IMR-90 (cell line): ENCODE measurements around the gene PPP2R5A. TPM values are rescaled to one million over a fixed set of nuclear protein-coding genes. Genes with fewer than 3 reads are reported as not detected.

Experiments
- ATAC-seq: fragments of 200-7000 bp; cut with Tn5 transposase; 2 replicates; pipeline ENCODE4 v1.9.1; 2020; ENCODE audit warnings: low read depth, mild to moderate bottlenecking, moderate library complexity
- BruUV-seq: library from RNA; stranded (reverse); fragments of 400-500 nt; replicated peaks from 2 replicates; lab custom pipeline; 2021; lab: Mats Ljungman, UMichigan
- CTCF ChIA-PET: fragments of 300-600 bp; formaldehyde crosslinking; extraction: SDS; loops from one replicate; lab custom pipeline; 2021; ENCODE audit warnings: antibody characterized with exemption; lab: Yijun Ruan, JAX
- POLR2A ChIA-PET: fragments of 300-600 bp; sonication (Branson Sonifier 250); formaldehyde crosslinking; loops from one replicate; lab custom pipeline; 2022; ENCODE audit warnings: antibody characterized with exemption; ENCODE audit not compliant: unreplicated experiment; lab: Charles Lee
- DNase-seq: peaks from one replicate; pipeline ENCODE4 v3.0.0; 2013
- H2AFZ ChIP-seq: replicated peaks from 2 replicates; pipeline ENCODE3; 2013; ENCODE audit warnings: low read length, mild to moderate bottlenecking; ENCODE audit not compliant: poor library complexity
- H2AK5ac ChIP-seq: 2 replicates; pipeline ENCODE4 v1.6.1; 2013; ENCODE audit warnings: low read depth, low read length, inconsistent platforms
- H2AK9ac ChIP-seq: replicated peaks from 2 replicates; pipeline ENCODE3; 2013; ENCODE audit warnings: mild to moderate bottlenecking, low read depth, low read length, moderate library complexity; ENCODE audit not compliant: poor library complexity
- H2BK120ac ChIP-seq: 2 replicates; pipeline ENCODE4 v1.6.1; 2013; ENCODE audit warnings: low read depth, low read length, inconsistent platforms
- H2BK15ac ChIP-seq: 3 replicates; pipeline ENCODE4 v1.6.1; 2013; ENCODE audit warnings: low read depth, low read length, inconsistent platforms
- H2BK20ac ChIP-seq: 2 replicates; pipeline ENCODE4 v1.6.1; 2013; ENCODE audit warnings: low read depth, mild to moderate bottlenecking, inconsistent platforms, low read length, moderate library complexity
- H2BK5ac ChIP-seq: 2 replicates; pipeline ENCODE4 v1.6.1; 2013; ENCODE audit warnings: mild to moderate bottlenecking, low read depth, low read length, inconsistent platforms; ENCODE audit not compliant: poor library complexity, severe bottlenecking
- H3K14ac ChIP-seq: replicated peaks from 2 replicates; pipeline ENCODE4 v1.6.1; 2013; ENCODE audit warnings: low read depth, low read length, inconsistent platforms
- H3K18ac ChIP-seq: 2 replicates; pipeline ENCODE4 v1.6.1; 2013; ENCODE audit warnings: low read depth, low read length, control low read depth
- H3K23ac ChIP-seq: 2 replicates; pipeline ENCODE4 v1.6.1; 2013; ENCODE audit warnings: low read depth, low read length, inconsistent platforms
- H3K27ac ChIP-seq: 2 replicates; pipeline ENCODE4 v1.5.1; 2013; ENCODE audit warnings: mild to moderate bottlenecking, control low read depth, low read length; ENCODE audit not compliant: insufficient read depth
- H3K27me3 ChIP-seq: 2 replicates; pipeline ENCODE4 v1.6.1; 2013; ENCODE audit warnings: low read length; ENCODE audit not compliant: control insufficient read depth, insufficient read depth
- H3K36me3 ChIP-seq: 2 replicates; pipeline ENCODE4 v1.6.1; 2013; ENCODE audit warnings: low read length, mixed read lengths; ENCODE audit not compliant: control insufficient read depth, insufficient read depth
- H3K4ac ChIP-seq: 2 replicates; pipeline ENCODE4 v1.6.1; 2013; ENCODE audit warnings: low read depth, low read length, inconsistent platforms
- H3K4me1 ChIP-seq: 2 replicates; pipeline ENCODE4 v1.6.1; 2013; ENCODE audit warnings: low read length, mixed read lengths; ENCODE audit not compliant: control insufficient read depth, insufficient read depth
- H3K4me2 ChIP-seq: 2 replicates; pipeline ENCODE4 v1.6.1; 2013; ENCODE audit warnings: low read depth, mild to moderate bottlenecking, control low read depth, low read length, moderate library complexity
- H3K4me3 ChIP-seq: 2 replicates; pipeline ENCODE4 v1.5.1; 2013; ENCODE audit warnings: low read depth, mild to moderate bottlenecking, control low read depth, low read length, moderate library complexity; ENCODE audit not compliant: insufficient read depth
- H3K56ac ChIP-seq: 2 replicates; pipeline ENCODE4 v1.6.1; 2013; ENCODE audit warnings: low read length, inconsistent platforms; ENCODE audit not compliant: insufficient read depth; ENCODE audit errors: extremely low read depth
- H3K79me1 ChIP-seq, 2 experiments: 2 replicates each; pipeline ENCODE4 v1.6.1; 2013; ENCODE audit warnings: low read length in 2 of 2, inconsistent platforms in 1 of 2, low read depth in 1 of 2
- H3K9ac ChIP-seq: 2 replicates; pipeline ENCODE4 v1.6.1; 2013; ENCODE audit warnings: low read depth, low read length, control low read depth
- H3K9me1 ChIP-seq: 2 replicates; pipeline ENCODE4 v1.6.1; 2013; ENCODE audit warnings: low read length, inconsistent platforms; ENCODE audit not compliant: insufficient read depth
- H3K9me3 ChIP-seq: 2 replicates; pipeline ENCODE4 v1.6.1; 2013; ENCODE audit warnings: low read length; ENCODE audit not compliant: control insufficient read depth, insufficient read depth
- H4K20me1 ChIP-seq: 2 replicates; pipeline ENCODE4 v1.6.1; 2013; ENCODE audit warnings: low read length, inconsistent platforms; ENCODE audit not compliant: insufficient read depth
- H4K5ac ChIP-seq: 2 replicates; pipeline ENCODE4 v1.6.1; 2013; ENCODE audit warnings: mild to moderate bottlenecking, low read depth, low read length, control low read depth
- H4K8ac ChIP-seq, 2 experiments: 2 replicates each; pipeline ENCODE4 v1.6.1; 2013; ENCODE audit warnings: low read depth in 2 of 2, low read length in 2 of 2, control low read depth in 1 of 2, inconsistent platforms in 1 of 2
- H4K91ac ChIP-seq: 2 replicates; pipeline ENCODE4 v1.6.1; 2013; ENCODE audit warnings: low read depth, low read length, inconsistent platforms; ENCODE audit not compliant: insufficient read depth
- FOS ChIP-seq: fragments of 150-350 bp; IDR thresholded peaks from 2 replicates; pipeline ENCODE4 v1.6.1; 2016; ENCODE audit warnings: low read depth, low read length
- MAFK ChIP-seq: IDR thresholded peaks from 2 replicates; pipeline ENCODE4 v1.6.1; 2012; ENCODE audit warnings: low read depth, low read length, improper control_type of control experiment
- RFX5 ChIP-seq: IDR thresholded peaks from 2 replicates; pipeline ENCODE4 v1.8.0; 2012; ENCODE audit warnings: low read depth, mild to moderate bottlenecking, low read length, moderate library complexity
- WGBS, 2 experiments: methylation state at CpG; one replicate each; pipeline versions ENCODE4 v1.1.5 to v1.1.7; 2013; ENCODE audit warnings: missing lambda C conversion rate in 2 of 2; ENCODE audit not compliant: insufficient read length in 1 of 2; ENCODE audit errors: extremely low coverage in 2 of 2; 5-methylcytosine and 5-hydroxymethylcytosine counted together
- dilution Hi-C: fragments of 300-500 bp; cut with HindIII; formaldehyde crosslinking; loops from one replicate; pipeline ENCODE4 v1.14.3; 2018; ENCODE audit warnings: low sequenced_read_pairs; ENCODE audit not compliant: unreplicated experiment
- in situ Hi-C: fragments of 300-500 bp; cut with MboI; formaldehyde crosslinking; loops from 3 replicates; pipeline ENCODE4 v1.14.3; 2019; ENCODE audit warnings: low sequenced_read_pairs, inconsistent platforms, mixed read lengths
- intact Hi-C: fragments of 100-400 bp; cut with micrococcal nuclease; formaldehyde crosslinking; loops from 2 replicates; pipeline ENCODE4 v1.10.0; 2022
- polyA plus RNA-seq, 3 experiments: library from polyadenylated mRNA; depleted of rRNA; stranded (reverse); fragments of >200 nt; gene quantifications; 2 replicates each; pipeline ENCODE4 v1.2.3, GENCODE V29; 2012; ENCODE audit warnings: low replicate concordance in 1 of 3
- total RNA-seq: library from RNA; depleted of rRNA; stranded (reverse); fragments of >200 nt; gene quantifications from 2 replicates; pipeline ENCODE4 v1.2.3, GENCODE V29; 2012
- TF ChIP-seq, protein P1 (sequence below): fragments of 150-350 bp; IDR thresholded peaks from 2 replicates; pipeline ENCODE4 v1.6.1; 2016; ENCODE audit warnings: low read depth, mild to moderate bottlenecking, low read length, moderate library complexity, borderline replicate concordance

Gene PPP2R5A
- total and polyA plus RNA-seq, 2 of the 4 experiments (the other 2 are of a cell fraction) = 8.4 to 12.6 TPM

DNA sequence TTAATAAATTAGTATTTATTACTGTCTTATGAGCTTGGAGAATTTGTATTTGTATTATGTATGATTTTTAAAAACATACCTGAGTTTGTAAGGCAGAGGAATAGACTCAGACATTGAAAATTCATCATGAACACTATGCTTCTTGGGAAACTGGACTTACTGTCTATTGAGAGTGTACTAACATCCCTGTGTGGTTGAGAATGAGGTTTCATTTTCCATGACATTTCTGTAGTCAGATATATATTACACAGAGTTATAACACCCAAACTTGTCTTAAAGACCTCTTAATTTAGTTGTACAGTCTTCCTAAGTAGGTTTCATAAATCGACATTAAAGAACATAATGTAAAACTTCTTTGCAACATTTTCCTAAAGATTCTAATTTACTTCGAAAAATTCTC lies 30.0 kb downstream of the PPP2R5A start:
- in situ Hi-C loops (no loop called here), dilution Hi-C loops (no loop called here), intact Hi-C loops (no loop called here)
- no peak for DNase-seq
- H4K91ac ChIP-seq = no peak overlapping the region
- H2AK5ac ChIP-seq = no peak overlapping the region
- H3K14ac ChIP-seq = no peak overlapping the region
- no peak overlapping the region for H2AK9ac ChIP-seq
- peaks cover 3% of the 10 kb centered on the region; the same call in 1 of the 2 replicates for H4K20me1 ChIP-seq
- H2AFZ ChIP-seq = no peak overlapping the region
- no peak overlapping the region for H3K27ac ChIP-seq
- H4K8ac ChIP-seq = no peak overlapping the region
- H3K9me1 ChIP-seq = 0 out of 2 replicates have a peak, but pooled peaks cover 4% of the 10 kb centered on the region
- no peaks in the 10 kb centered on the region for H3K27me3 ChIP-seq
- TF ChIP-seq, protein P1, sequence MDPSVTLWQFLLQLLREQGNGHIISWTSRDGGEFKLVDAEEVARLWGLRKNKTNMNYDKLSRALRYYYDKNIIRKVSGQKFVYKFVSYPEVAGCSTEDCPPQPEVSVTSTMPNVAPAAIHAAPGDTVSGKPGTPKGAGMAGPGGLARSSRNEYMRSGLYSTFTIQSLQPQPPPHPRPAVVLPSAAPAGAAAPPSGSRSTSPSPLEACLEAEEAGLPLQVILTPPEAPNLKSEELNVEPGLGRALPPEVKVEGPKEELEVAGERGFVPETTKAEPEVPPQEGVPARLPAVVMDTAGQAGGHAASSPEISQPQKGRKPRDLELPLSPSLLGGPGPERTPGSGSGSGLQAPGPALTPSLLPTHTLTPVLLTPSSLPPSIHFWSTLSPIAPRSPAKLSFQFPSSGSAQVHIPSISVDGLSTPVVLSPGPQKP = no peak
- TF ChIP-seq MAFK = no peak
- TF ChIP-seq RFX5 = no peak
- no peak for TF ChIP-seq FOS
- no peak overlapping the region for H3K4me3 ChIP-seq
- H3K79me1 ChIP-seq = peaks cover 26 to 45% of the 10 kb centered on the region in 2 experiments; a peak in 3 of 4 replicates
- no peak overlapping the region for H2BK20ac ChIP-seq
- no peak overlapping the region for H3K4ac ChIP-seq
- H3K56ac ChIP-seq = no peak overlapping the region
- no peaks in the 10 kb centered on the region for H3K36me3 ChIP-seq
- CTCF ChIA-PET = interaction anchor here (2.0 kb wide), 1 partner anchor 244 kb away, joined by 8 read pairs; no protein-coding TSS in a partner anchor
- no peak for ATAC-seq
- no peak overlapping the region for H3K18ac ChIP-seq
- H2BK15ac ChIP-seq = no peak overlapping the region
- no peak overlapping the region for H3K4me2 ChIP-seq
- H4K5ac ChIP-seq = no peak overlapping the region
- H2BK5ac ChIP-seq = no peak overlapping the region
- no peak overlapping the region for H3K23ac ChIP-seq
- no peaks in the 10 kb centered on the region for H3K9me3 ChIP-seq
- peaks cover 4% of the 10 kb centered on the region; the same call in 1 of the 2 replicates for H3K4me1 ChIP-seq
- no peak overlapping the region for H3K9ac ChIP-seq
- no CpG with 5 or more reads among the region's 2 CpGs for whole genome bisulfite sequencing, 2 experiments
- no TSS peak for BruUV-seq
- no peak overlapping the region for H2BK120ac ChIP-seq
- POLR2A ChIA-PET = no interaction called here
